Neural cell (in vitro differentiated cells): ENCODE measurements around the gene DGLUCY. TPM values are rescaled to one million over a fixed set of nuclear protein-coding genes. Genes with fewer than 3 reads are reported as not detected.

ENCODE experiments used
- H2AFZ ChIP-seq: fragments of 200-600, 300-800 bp; sonication (generic), shearing (Covaris generic); 2 replicates; pipeline ENCODE4 v1.6.0; 2014; ENCODE audit warnings: low read depth, mild to moderate bottlenecking, antibody characterized with exemption, low read length, moderate library complexity
- H3F3A ChIP-seq: fragments of 200-600 bp; shearing (Covaris generic); 2 replicates; pipeline ENCODE4 v1.6.1; 2016; ENCODE audit warnings: mild to moderate bottlenecking, moderate library complexity, mixed read lengths, antibody characterized with exemption, low read length; ENCODE audit not compliant: insufficient read depth, poor library complexity, severe bottlenecking
- H3K27ac ChIP-seq: fragments of 200-600, 300-800 bp; sonication (generic), shearing (Covaris generic); 2 replicates; pipeline ENCODE4 v1.5.1; 2014; ENCODE audit warnings: mild to moderate bottlenecking, low read length, moderate library complexity
- H3K27me3 ChIP-seq: fragments of 300-800, 200-600 bp; sonication (generic), shearing (Covaris generic); 2 replicates; pipeline ENCODE4 v1.6.0; 2014; ENCODE audit warnings: mild to moderate bottlenecking, low read depth, low read length, moderate library complexity; ENCODE audit not compliant: insufficient read depth
- H3K36me3 ChIP-seq: fragments of 300-800, 200-600 bp; sonication (generic), shearing (Covaris generic); 2 replicates; pipeline ENCODE4 v1.5.1; 2014; ENCODE audit warnings: mild to moderate bottlenecking, antibody characterized with exemption, low read length, moderate library complexity; ENCODE audit not compliant: insufficient read depth
- H3K4me2 ChIP-seq: fragments of 300-800, 200-600 bp; sonication (generic), shearing (Covaris generic); 2 replicates; pipeline ENCODE4 v1.6.0; 2014; ENCODE audit warnings: mild to moderate bottlenecking, low read length
- H3K4me3 ChIP-seq: fragments of 300-800, 200-600 bp; sonication (generic), shearing (Covaris generic); 2 replicates; pipeline ENCODE4 v1.5.1; 2014; ENCODE audit warnings: mild to moderate bottlenecking, low read length, moderate library complexity
- H3K79me2 ChIP-seq: fragments of 200-600 bp; shearing (Covaris generic); replicated peaks from 2 replicates; pipeline ENCODE4 v1.6.0; 2014; ENCODE audit warnings: mild to moderate bottlenecking, low read length, moderate library complexity; ENCODE audit not compliant: insufficient read depth
- H3K9ac ChIP-seq: fragments of 300-800, 200-600 bp; sonication (generic), shearing (Covaris generic); 2 replicates; pipeline ENCODE4 v1.6.1; 2016; ENCODE audit warnings: mild to moderate bottlenecking, low read length, mixed read lengths
- H3K9me2 ChIP-seq: fragments of 200-600 bp; shearing (Covaris generic); 2 replicates; pipeline ENCODE4 v1.6.1; 2016; ENCODE audit warnings: mild to moderate bottlenecking, low read length, mixed read lengths; ENCODE audit not compliant: insufficient read depth
- H3K9me3 ChIP-seq: fragments of 200-600, 300-800 bp; sonication (generic), shearing (Covaris generic); 2 replicates; pipeline ENCODE4 v1.6.1; 2016; ENCODE audit warnings: mild to moderate bottlenecking, mixed run types, low read length, moderate library complexity, mixed read lengths
- H4K20me1 ChIP-seq: fragments of 200-600 bp; shearing (Covaris generic); 2 replicates; pipeline ENCODE4 v1.6.1; 2016; ENCODE audit warnings: mild to moderate bottlenecking, mixed run types; ENCODE audit not compliant: insufficient read depth
- CTCF ChIP-seq: fragments of 450-650 bp; IDR thresholded peaks from 2 replicates; pipeline ENCODE4 v1.5.1; 2014; ENCODE audit warnings: antibody characterized with exemption, mild to moderate bottlenecking, moderate library complexity; ENCODE audit not compliant: poor library complexity, severe bottlenecking
- EP300 ChIP-seq: fragments of 450-650 bp; conservative IDR thresholded peaks from 2 replicates; pipeline ENCODE4 v1.6.1; 2014; ENCODE audit warnings: antibody characterized with exemption, mild to moderate bottlenecking, moderate library complexity; ENCODE audit not compliant: poor library complexity, severe bottlenecking
- EZH2 ChIP-seq: fragments of 200-600, 300-800 bp; shearing (Covaris generic), sonication (generic); IDR thresholded peaks from 2 replicates; pipeline ENCODE4 v1.6.1; 2014; ENCODE audit warnings: antibody characterized with exemption, low read length, borderline replicate concordance, mild to moderate bottlenecking; ENCODE audit not compliant: insufficient read depth, poor library complexity, severe bottlenecking
- MXI1 ChIP-seq: fragments of 450-650 bp; conservative IDR thresholded peaks from 2 replicates; pipeline ENCODE4 v1.6.1; 2014; ENCODE audit warnings: antibody characterized with exemption, mild to moderate bottlenecking; ENCODE audit not compliant: poor library complexity, severe bottlenecking
- POLR2AphosphoS5 ChIP-seq: IDR thresholded peaks from 2 replicates; pipeline ENCODE4 v1.6.1; 2012
- RAD21 ChIP-seq: fragments of 450-650 bp; conservative IDR thresholded peaks from 2 replicates; pipeline ENCODE4 v1.6.1; 2014; ENCODE audit warnings: antibody characterized with exemption, mild to moderate bottlenecking, moderate library complexity
- REST ChIP-seq: IDR thresholded peaks from 2 replicates; pipeline ENCODE4 v1.6.1; 2012; ENCODE audit warnings: borderline replicate concordance
- SMC3 ChIP-seq: fragments of 450-650 bp; conservative IDR thresholded peaks from 2 replicates; pipeline ENCODE4 v1.6.1; 2014; ENCODE audit warnings: antibody characterized with exemption, mild to moderate bottlenecking, moderate library complexity; ENCODE audit not compliant: poor library complexity
- TAF1 ChIP-seq: IDR thresholded peaks from 2 replicates; pipeline ENCODE4 v1.6.1; 2012; ENCODE audit warnings: low read depth
- polyA plus RNA-seq: library from polyadenylated mRNA; depleted of rRNA; stranded (reverse); fragments of >200 nt; gene quantifications from 2 replicates; pipeline ENCODE4 v1.2.3, GENCODE V29; 2014

The DGLUCY gene
- polyA plus RNA-seq, 1 donor from 2014 or later: 30.5 TPM

DNA sequence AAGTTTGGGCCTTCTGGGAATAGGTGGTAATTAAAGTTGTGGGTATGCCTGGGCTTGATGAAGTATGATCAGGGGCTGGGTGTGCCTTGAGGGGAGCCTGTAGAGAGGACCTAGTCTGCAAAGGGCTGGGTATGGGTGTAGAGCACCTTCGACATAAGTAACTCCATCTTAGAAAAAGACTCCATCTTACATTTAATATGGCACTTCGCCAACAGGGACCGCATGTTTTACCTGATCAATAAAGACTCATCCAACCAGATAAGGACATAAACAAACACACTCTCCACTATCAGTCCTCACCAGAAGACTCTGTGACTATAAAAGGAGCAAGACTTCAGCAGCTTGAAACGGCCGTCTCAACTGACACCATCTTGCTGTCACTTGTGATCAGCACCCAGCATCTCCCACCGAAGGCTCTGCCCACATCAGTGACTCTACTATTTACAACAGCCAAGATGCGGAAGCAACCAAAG lies 154.1 kb downstream of the DGLUCY start:
- Histone ChIP-seq H3K79me2 (no peaks in the 10 kb centered on the region), H3F3A (no peaks in the 10 kb centered on the region), H2AFZ (no peak overlapping the region), H3K4me2 (no peak overlapping the region), H3K9ac (no peak overlapping the region), H3K36me3 (no peaks in the 10 kb centered on the region), H3K9me3 (no peaks in the 10 kb centered on the region), H3K27ac (no peak overlapping the region), H4K20me1 (no peaks in the 10 kb centered on the region), H3K4me3 (no peak overlapping the region), H3K9me2 (no peaks in the 10 kb centered on the region), H3K27me3 (peaks cover 20% of the 10 kb centered on the region)
- no peak for TF ChIP-seq POLR2AphosphoS5

DNA sequence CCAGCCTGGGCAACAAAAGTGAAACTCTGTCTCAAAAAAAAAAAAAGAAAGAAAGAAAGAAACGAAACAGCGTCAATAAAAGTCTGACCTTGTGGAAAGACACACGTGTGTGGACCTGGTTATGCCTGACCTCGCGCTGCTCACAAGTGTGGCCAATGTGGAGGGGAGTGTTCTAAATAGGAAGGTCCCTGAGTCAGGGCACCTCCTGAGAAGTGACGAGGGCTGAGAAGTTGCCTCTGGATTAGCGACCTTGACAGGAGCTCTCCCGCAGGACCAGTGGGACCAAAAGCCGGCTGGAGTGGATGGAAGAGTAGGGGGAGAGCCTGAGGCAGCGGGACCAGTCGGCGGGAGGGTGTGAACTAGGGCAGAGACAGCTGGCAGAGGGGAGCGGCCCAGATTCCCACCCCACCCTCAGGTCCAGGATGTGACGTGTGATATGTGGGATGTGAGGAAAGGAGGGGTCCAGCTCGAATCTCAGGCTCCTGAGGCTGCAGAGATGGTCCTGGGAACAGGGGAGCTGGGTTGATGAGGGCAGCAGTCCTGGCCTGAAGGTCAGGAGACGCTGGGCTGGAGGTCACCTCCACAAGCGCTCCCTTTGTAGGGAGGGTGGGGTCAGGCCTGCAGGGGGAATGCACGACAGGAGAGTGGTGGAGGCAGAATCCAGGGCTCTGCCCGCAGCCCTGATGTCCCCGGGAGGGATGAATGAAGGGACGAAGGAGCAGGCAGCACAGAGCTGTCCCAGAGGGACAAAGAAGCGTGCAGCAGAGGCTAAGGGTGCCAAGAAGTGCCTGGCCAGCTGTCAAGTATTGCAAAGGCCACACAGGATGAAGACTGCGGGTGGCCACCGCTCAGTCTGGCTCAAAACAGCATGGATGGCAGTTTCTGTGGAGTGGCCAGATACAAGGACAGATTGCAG lies 155.5 kb downstream of the DGLUCY start:
- H3K9me2 ChIP-seq: no peaks in the 10 kb centered on the region
- H2AFZ ChIP-seq: no peak overlapping the region
- no peak for TF ChIP-seq TAF1
- TF ChIP-seq REST: no peak
- TF ChIP-seq SMC3: no peak
- no peak for TF ChIP-seq POLR2AphosphoS5
- TF ChIP-seq EP300: no peak
- TF ChIP-seq CTCF: no peak
- no peak for TF ChIP-seq MXI1
- TF ChIP-seq EZH2: no peak
- no peak for TF ChIP-seq RAD21
- no peak overlapping the region for H3K4me2 ChIP-seq
- no peaks in the 10 kb centered on the region for H3K36me3 ChIP-seq
- H3F3A ChIP-seq: no peaks in the 10 kb centered on the region
- H3K79me2 ChIP-seq: no peaks in the 10 kb centered on the region
- H3K9ac ChIP-seq: no peak overlapping the region
- no peak overlapping the region for H3K27ac ChIP-seq
- H4K20me1 ChIP-seq: no peaks in the 10 kb centered on the region
- no peak overlapping the region for H3K4me3 ChIP-seq
- H3K9me3 ChIP-seq: no peaks in the 10 kb centered on the region
- H3K27me3 ChIP-seq: peaks cover 7% of the 10 kb centered on the region
